Ramos (cell line): ENCODE results near the gene SPATA3.

Source experiments
- in situ Hi-C: fragments of 300-500 bp; cut with MboI; formaldehyde crosslinking; loops from one replicate; pipeline ENCODE4 v1.14.3; 2022; ENCODE audit warnings: low sequenced_read_pairs; ENCODE audit not compliant: unreplicated experiment

Gene SPATA3

DNA sequence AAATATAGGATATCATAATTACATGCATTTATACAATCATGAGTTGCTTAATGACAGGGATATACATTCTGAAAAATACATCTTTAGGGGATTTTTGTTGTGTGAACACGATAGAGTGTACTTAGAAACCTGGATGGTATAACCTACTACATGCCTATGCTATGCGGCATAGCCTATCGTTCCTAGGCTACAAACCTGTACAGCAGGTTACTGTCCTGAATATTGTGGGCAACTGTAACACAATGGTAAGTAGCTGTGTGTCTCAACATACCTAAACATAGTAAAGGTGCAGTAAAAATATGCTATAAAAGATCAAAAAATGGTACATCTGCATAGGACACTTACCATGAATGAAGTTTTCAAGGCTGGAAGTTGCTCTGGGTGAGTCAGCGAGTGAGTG is 47.9 kb downstream of the SPATA3 start:
- in situ Hi-C loops = no loop called here

DNA sequence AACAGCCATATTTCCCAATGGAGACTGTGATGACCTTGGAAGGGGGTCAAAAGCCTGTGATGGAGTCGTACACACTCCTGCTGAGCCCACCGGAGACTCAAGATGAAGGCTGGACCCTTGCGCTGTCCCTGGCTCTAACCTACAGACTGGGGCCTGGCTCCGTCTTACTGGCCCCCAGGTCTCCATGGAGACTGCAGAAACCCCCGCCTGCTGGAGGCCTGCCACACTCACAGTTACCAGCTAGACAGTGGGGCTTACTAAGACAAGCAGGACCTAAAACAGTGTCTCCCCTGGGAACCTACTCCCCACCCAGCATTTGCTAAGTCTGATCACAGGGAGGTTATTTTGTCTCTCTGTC is 51.0 kb downstream of the SPATA3 start:
- in situ Hi-C loops = no loop called here

DNA sequence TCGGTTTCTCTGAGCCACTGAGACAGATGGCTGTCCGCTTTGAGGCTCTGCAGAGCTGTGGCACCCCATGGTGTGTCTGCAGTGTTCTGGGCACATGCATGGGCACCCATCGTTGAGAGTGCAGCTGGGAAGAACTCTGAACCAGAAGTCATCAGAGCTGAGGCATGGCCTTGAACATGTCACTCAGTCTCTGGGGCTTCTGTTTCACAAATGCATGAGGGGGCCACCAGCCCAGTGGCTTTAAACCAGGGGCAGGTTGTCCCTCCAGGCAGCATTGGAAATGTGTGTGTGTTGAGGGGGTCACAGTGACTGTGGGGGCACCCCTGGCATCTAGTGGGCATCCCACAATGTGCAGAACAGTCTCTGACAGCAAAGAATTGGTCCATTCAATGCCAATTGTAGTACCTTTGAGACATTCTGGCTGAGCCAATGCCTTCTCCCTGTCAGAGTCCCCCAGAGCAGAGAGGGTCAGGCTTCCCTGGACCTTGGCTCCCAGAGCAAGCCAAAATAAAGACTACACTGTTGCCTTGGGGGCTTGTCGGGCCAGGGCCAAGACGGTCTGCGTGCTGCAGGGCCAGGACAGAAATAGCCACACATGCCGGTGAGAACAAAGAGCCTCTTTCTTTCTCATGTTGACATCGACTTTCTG is 51.5 kb downstream of the SPATA3 start:
- in situ Hi-C loops = no loop called here

DNA sequence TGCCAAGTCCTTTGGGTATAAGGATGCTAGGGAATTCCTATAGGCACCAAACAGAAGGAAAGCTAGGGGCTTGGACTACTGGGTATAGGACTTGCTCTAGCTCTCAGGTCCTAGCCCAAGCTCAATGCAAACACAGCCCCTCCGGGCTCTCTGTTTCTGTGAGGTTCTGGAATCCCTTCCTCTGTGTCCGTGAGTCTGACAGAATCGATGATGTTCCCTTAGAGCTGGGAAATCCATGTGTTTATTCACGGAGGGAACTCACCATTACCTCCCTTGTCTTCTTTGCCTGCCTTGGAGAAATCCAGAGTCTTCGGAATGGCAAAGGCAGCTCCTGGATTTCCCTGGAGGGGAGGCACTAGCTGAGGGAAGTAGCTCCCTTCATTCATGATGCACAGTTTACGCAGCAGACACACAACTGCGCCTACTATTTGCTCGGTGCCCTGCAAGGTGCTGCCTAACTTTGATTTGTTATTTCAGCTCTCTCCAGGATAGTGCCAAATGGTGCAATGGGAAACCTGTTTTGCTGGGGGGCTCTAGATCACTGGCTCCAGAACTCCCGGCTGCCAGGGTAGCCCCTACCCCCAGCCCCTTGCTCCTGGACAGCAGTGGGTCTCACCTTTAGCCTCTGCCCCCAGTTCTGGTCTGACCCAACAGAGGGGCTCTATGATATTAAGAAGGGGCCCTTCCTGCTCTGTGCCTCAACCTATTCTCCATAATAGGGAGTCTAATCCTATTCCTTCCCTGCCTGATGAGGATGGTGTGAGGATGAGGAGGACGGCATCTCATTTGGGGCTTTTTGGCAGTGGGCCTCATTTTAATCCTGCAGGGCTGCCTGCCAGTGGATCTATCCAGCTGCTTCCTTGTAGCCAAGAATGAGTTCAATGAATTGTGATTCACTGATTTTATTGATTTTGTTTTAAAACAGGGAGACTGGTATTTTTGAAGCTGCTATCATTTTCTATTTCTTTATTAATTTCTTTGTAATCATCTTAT is 52.3 kb downstream of the SPATA3 start:
- in situ Hi-C loops = no loop called here

DNA sequence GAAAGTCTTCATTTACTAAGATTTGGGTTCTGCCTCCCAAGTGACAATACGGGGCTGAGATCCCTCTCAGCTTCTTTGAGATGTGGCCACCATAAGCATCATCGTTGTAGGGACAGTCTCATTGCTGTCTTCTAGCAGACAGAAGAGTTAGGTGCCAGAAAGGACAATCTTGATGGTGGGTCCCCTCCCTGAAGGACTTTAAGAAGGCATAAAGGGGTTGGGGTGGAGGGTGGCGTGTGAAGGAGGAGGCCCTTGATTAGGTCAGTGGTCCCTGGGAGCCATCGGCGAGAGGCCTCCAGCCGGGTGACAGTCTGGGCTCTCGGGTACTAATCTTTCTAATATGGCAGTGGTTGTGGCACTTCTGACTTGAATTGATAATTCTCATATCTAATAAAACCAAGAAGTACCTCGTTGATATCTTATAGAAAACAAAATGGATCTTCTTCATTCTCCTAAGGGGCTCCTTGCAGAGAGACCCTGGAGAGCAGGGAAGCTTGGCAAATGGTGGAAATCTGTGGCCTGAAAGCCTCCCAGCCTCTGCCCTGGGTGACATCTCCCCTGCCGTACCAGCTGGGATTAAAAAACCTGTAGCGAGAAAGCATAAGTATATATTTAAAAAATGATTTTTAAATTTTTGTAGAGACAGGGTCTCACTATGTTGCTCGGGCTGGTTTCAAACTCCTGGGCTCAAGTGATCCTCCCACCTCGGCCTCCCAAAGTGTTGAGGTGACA is 53.5 kb downstream of the SPATA3 start:
- in situ Hi-C loops = no loop called here

DNA sequence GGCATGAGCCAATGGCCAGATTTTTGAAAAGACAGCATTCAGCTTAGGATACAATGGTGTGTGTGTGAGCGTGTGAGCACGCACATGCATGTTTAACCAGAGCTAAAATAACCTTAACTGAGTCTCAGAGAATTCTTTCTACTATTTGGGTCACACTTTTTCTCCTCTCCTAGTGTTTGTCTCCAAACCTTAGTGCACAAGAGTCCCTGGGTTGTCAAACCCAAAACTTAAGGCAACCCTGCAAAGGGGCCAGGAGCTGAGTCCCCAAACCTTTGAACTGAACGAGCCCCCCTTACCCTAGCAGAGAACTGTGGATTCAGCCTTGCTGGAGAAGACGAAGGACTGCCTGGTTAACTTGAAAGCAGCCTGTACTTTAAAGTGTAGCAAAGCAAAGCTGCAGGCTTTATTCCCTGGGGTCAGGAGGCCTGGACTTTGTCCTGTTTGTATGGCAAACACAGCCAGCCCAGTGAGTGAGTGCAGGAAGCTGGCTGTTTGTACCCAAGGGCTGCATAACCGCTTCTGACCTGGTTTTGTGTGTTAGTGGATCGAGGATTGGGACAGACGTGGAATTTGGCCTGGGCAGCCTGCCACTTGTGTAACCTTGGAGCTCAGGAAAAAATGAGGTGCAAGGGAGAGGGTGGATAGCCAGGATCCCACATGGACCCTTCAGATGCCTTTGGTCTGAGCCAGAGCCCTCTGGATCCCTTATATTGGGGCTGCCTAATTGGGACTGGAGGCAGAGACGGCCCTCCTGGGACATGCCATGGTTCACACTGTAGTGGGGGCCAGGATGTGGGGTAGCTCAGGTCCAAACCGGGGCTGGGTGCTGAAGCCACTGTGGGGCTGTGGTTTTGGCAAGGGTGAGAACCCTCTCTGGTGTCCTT is 54.3 kb downstream of the SPATA3 start:
- in situ Hi-C loops = no loop called here

DNA sequence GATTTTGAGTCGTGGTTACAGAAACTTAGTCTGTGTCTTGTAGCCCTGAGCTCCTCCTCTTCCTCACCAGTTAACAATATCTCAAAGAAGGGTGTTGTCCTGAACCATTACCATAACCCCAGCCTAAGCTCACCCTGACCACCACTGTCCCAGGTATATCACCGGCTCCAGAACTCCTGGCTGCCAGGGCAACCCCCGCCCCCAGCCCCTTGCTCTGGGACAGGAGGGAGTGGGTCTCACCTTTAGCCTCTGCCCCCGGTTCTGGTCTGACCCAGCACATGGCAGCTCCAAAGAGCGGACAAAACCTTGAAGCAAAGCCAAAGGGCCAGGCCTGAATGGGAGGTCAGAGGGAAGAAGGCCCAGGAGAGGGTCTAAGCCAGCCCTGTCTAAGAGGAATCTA is 55.2 kb downstream of the SPATA3 start:
- in situ Hi-C loops = no loop called here

DNA sequence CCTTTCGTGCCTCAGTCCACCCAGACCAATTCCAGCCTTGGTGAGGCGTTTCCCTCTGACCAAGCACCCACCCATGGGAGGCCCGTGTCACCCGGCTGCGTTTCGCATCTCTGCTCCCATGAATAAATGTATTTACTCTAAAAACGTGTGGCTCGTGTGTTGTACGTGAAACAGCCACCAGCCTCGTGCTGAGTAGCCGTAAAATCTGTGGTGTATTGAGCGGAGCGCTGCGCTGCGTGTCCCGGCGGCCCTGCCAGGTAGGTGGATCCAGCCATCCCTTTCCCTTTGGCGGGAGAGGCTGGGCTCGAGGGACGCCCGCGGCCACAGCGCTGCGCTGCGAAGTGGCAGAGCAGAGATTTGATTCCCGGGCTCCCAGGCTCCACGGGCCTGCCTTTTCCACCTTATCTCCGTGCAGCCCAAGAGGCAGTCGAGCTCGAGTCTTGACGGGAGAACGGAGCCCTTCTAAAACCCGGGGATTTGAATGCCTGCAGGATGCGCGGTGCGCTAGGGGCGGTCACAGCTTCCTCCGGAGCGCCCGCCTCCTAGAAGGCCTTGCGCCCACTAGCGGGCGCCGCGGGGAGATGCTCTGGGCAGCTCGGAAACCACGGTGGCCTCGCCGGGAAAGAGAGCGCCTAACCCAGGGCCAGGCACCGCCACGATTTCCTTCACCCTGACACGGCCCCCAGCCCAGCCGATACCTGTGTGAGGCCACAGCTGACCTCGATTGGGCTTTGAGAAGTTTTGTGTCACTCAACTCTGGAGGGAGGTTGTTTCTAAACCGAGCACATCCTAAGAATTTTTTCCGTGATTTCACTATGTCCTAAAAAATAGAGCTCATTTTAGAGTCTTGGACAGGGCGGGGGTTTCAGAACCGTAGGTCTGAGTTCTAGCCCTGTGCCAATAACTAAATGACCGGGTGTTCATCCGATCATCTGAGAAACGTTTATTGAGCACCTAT is 56.9 kb downstream of the SPATA3 start:
- in situ Hi-C loops = no loop called here

DNA sequence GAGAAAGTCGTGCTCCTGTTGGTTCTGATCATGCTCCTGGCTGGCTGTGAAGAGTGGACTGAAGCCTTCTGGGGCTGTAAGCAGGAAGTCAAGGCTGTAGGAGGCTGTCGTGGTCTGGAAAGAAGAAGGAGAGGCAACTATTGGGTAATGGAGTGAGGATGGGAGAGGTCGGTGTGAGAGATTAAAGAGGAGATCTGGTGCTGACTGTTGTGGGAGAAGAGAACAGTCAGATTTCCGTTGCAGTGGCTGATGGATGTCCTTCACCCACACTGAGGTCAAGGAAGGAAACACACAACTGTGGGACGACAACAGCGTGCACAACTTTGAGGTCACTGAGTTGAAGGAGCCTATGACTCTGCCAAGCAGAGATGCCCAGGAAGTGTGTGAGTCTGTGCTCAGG is 57.9 kb downstream of the SPATA3 start:
- in situ Hi-C loops = no loop called here

DNA sequence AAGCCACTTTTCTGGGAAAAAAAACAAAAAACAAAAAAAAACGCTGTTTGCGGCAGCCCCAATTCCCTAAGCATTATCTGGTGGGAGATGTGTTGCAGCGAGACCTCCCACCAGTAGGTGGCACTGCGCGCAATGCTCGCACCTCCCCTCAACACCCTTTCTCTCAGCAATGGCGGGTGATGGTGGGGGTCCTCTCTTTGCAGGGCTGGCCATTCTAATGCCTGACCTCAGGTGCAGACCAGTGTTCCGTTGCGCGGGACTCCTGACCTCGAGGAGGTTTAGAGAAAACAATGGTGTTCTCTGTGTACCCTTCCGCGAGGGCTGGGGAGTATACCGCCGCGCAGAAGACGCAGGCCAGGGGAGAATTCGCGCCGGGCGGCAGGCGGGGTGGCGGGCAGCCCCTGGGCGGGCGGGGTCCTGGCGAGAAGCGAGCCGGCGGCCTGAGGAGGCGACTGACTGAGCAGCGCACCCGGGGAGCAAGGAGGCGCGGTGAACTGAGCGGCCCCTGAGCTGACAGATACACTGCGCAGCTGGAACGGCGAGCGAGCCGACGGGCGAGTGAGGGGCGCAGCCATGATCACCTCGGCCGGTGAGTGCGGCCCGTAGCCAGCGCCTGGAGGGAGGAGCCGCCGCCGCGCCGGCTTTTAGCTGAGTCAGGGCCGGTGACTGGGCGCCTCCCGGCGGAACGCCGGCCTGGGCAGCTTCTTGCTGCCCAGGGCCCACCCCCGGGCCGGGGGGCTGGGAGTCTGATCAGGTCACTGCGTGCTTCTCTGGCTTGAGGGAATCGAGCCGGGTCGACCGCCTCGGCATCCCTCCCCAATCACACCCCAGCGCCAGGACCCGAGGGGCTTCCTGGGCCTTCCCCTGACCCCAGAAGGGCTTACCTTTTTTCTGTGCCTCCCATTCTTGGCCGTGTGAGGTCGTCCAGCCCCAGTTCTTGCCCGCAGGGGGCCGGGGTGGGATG is 60.8 kb downstream of the SPATA3 start, which contains the start of gene PSMD1:
Gene PSMD1 (plus strand): TSS at position 415 of the 964 bp plus-strand sequence. CDS start 159 bp downstream, at position 574.
- in situ Hi-C loops = no loop called here

DNA sequence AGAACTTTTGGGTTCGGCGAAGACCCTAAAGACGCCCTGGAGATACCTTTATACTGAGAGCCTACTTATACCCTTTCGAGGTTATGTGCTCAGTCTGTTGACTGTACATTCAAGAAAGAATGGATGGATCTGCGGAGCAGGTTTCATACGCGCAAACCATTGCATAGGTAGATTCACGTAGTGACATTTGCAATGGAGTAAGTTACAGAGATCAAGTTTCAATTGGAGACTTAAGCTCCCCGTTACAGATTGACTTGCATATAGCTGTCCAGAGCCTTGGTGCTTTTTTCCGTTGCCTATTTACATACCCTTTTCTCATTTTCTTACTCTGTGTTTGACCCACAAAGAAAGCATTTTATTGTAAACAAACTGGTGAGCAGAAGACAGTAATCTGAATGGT is 61.7 kb downstream of the SPATA3 start:
- in situ Hi-C loops = no loop called here
